ENCODE data around the gene DNASE1L2.

GRCh38 chr16:2278956-2279800 lies 42.9 kb downstream of the DNASE1L2 start:
- TF ChIP-seq, protein P1, sequence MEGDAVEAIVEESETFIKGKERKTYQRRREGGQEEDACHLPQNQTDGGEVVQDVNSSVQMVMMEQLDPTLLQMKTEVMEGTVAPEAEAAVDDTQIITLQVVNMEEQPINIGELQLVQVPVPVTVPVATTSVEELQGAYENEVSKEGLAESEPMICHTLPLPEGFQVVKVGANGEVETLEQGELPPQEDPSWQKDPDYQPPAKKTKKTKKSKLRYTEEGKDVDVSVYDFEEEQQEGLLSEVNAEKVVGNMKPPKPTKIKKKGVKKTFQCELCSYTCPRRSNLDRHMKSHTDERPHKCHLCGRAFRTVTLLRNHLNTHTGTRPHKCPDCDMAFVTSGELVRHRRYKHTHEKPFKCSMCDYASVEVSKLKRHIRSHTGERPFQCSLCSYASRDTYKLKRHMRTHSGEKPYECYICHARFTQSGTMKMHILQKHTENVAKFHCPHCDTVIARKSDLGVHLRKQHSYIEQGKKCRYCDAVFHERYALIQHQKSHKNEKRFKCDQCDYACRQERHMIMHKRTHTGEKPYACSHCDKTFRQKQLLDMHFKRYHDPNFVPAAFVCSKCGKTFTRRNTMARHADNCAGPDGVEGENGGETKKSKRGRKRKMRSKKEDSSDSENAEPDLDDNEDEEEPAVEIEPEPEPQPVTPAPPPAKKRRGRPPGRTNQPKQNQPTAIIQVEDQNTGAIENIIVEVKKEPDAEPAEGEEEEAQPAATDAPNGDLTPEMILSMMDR (IDR thresholded peaks at IDR 0.05; ENCODE audit: low read depth, low read length): no peak
- TF ChIP-seq MYC (IDR thresholded peaks at IDR 0.05; ENCODE audit: low read depth, low read length): no peak

All from NB4 (cell line).